ENCODE data around the gene ZP3. TPM values are rescaled to one million over a fixed set of nuclear protein-coding genes. Genes with fewer than 3 reads are reported as not detected.
"Not testable (repeated sequence)": the region's sequence is repeated elsewhere in the genome, so short reads cannot be mapped to it uniquely, and the experiment has no call there.

Gene ZP3
- total RNA-seq, 1 experiment from 2014 or later: 0.99 TPM

DNA sequence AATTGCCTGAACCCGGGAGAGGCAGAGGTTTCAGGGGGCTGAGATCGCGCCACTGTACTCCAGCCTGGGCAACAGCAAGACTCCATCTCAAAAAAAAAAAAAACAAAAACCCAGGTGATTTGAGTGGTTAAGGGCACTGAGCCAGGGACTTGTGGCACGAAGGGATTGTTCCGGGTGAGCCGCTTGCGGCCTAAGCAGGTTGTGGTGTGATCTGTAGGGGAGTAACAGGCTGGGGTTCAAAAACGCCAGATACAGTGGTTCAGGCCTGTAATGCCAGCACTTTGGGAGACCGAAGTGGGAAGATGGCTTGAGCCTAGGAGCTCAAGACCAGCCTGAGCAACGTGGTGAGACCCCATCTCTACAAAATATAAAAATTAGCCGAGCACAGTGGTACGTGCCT lies 19.1 kb downstream of the ZP3 start:
- not testable (repeated sequence) for H3K9me3 ChIP-seq (replicated peaks); H3K27ac ChIP-seq; H3K36me3 ChIP-seq; H3K4me1 ChIP-seq; H3K27me3 ChIP-seq; H3K4me3 ChIP-seq; DNase-seq

DNA sequence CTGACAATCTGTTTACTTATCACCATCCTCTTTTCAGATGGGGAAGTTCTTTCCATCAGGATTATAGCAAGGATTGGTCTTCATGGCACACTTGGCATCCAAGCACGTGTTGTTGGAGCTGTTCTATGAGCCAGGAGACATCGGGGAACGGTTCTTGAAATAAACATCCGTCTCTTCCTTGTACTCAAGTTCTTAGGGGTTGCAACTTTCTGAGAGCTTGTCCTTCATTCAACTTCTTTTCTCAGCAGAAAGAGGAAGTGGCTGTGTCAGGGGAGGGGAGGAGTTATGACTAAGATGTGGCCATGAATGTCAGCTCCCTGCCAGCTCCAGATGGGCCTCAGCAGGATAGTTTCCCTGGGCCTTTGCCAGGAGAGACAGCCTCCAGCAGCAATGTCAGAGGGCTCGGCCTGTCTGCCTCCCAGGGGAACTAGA lies 20.8 kb downstream of the ZP3 start:
- peak in 1 of 2 experiments; percentile 45 for DNase-seq
- not testable (repeated sequence) for H3K27me3 ChIP-seq

DNA sequence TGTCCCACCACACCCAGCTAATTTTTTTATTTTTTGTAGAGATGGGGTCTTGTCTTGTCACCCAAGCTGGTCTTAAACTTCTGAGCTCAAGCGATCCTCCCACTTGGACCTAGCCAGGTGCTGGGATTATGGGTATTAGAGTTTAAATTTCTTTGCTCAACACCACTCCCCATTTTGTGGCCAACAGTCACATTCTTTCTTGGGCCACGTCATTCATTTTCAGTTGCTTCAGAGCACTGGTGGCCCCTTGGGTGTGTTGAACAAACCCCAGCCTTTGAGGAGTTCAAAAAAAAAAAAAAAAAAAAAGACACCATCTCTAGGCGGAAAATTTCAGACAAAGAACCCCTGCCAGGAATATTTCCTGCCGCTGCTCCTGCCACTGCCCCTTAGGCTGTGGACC lies 32.3 kb downstream of the ZP3 start:
- H3K9me3 ChIP-seq (replicated peaks); H3K27me3 ChIP-seq; H3K4me3 ChIP-seq; H3K4me1 ChIP-seq; H3K36me3 ChIP-seq; H3K27ac ChIP-seq; DNase-seq: not testable (repeated sequence)

More for the DNA sequence above, 20.8 kb downstream of the ZP3 start:
- not testable (repeated sequence) for H3K4me3 ChIP-seq; H3K4me1 ChIP-seq; H3K36me3 ChIP-seq; H3K9me3 ChIP-seq (replicated peaks); H3K27ac ChIP-seq

DNA sequence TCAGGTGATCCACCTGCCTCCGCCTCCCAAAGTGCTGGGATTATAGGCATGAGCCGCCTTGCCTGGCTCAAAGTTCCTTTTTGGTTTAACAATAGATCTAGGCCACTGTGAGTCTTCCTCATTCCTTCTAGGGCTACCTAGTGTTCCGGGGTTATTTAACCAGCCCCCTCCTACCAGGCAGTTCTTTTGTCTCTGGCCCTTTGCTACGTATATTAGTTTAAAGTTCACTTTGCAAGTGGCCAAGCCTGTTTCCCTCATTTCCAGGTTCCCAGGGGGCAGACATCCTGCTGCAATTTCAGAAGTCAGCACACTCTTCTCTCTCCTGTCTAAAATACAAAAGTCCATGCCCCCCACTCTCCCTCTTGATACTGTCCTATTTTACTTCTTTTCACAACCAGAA lies 33.8 kb downstream of the ZP3 start:
- not testable (repeated sequence) for H3K4me3 ChIP-seq; H3K9me3 ChIP-seq (replicated peaks); H3K27me3 ChIP-seq; DNase-seq; H3K36me3 ChIP-seq; H3K27ac ChIP-seq; H3K4me1 ChIP-seq

DNA sequence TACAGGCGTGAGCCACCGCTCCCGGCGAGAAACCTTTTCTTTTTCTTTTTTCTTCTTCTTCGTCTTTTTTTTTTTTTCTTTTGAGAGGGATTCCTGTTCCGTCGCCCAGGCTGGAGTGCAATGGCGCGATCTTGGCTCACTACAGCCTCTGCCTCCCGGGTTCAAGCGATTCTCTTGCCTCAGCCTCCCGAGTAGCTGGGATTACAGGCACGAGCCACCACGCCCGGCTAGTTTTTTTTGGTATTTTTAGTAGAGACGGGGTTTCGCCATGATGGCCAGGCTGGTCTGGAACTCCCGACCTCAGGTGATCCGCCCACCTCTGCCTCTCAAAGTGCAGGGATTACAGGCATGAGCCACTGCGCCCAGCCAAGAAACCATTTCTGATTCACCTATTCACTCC lies 36.0 kb downstream of the ZP3 start:
- H3K9me3 ChIP-seq (replicated peaks); H3K4me1 ChIP-seq; DNase-seq; H3K27ac ChIP-seq; H3K4me3 ChIP-seq; H3K36me3 ChIP-seq; H3K27me3 ChIP-seq: not testable (repeated sequence)

DNA sequence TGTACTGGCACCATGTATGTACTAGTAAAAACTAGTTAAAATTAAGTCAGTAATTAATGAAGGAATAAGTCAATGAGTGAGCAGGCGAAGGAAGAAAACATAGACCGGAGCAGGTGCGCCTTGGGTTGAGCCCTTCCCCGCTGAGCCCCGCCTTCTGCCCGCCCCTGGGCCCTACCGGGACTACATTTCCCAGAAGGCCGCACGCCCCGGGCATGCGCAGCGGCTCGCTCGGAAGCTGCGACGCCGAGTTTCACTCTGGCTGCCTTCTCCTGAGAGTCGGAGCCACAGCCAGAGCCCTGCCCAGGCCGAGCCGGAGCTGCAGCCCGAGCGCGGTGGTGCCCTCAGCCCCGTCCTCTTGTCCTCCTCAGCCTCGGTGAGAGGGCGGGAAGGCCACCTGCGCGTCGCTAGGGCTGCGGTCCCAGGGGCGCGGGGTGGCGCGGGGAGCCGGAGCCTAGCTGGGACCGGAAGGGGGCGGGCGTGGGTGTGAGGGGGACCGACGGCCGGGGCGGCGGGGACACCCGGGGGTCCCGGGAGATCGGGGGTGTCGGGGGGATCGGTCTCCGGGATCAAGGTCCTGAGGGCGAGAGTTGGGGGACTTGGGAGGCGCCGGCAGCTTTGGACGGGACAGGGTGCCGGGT lies 36.8 kb downstream of the ZP3 start, which contains the start of gene DTX2:
Gene DTX2, plus strand, starts transcription at position 246 of the 638 bp plus-strand sequence. CDS start 18,801 bp downstream, outside the sequence.
- not testable (repeated sequence) for H3K27ac ChIP-seq; H3K9me3 ChIP-seq (replicated peaks); H3K4me1 ChIP-seq; H3K4me3 ChIP-seq; H3K27me3 ChIP-seq; H3K36me3 ChIP-seq
- peak in 1 of 2 experiments; percentile 22 for DNase-seq

DNA sequence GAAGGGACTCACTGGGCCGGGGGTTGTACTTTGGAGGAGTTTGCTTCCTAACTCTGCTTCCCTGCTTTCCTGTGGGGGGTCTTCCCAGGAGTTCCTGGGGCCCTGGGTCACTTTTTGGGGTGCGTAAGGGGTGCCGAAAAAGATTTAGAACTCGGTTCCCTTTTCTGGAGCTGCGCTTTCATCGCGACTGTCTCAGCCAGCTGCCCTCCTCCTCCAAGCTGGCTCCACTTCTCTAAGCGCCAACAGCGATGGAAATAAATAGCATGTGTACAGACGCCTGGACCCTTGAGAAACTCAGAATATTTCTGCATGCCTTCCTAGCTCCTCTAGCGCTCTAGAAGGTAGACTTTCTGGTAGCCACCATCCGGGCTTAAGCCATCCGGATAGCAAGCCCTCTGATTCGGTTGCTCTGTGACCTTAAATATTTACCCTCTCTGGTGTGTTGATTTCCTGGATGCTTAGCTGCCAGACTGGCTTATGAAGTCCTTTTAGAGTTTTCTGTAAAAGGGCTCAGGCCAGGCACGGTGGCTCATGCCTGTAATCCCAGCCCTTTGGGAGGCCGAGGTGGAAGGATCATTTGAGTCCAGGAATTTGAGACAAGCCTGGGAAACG lies 37.6 kb downstream of the ZP3 start:
- H3K27ac ChIP-seq; H3K4me3 ChIP-seq; H3K27me3 ChIP-seq; H3K36me3 ChIP-seq; H3K4me1 ChIP-seq; DNase-seq; H3K9me3 ChIP-seq (replicated peaks): not testable (repeated sequence)

DNA sequence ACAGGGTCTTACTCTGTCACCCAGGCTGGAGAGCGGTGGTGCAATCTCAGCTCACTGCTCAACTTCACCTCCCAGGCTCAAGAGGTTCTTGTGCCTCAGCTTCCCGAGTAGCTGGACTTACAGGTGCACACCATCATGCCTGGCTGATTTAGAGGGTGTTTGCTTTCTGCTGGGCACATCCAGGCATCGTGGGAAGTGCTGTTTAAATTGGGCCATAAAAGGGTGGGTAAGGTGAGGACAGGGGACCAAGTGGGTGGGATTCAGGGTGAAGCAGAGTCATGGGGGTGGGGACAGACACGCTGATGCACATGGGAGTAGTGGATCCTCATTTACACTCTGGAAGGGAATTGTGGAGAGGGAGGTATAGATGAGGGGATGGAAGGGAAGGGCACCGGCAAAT lies 40.2 kb downstream of the ZP3 start:
- not testable (repeated sequence) for H3K36me3 ChIP-seq; H3K27me3 ChIP-seq; H3K4me3 ChIP-seq; H3K4me1 ChIP-seq; H3K27ac ChIP-seq; H3K9me3 ChIP-seq (replicated peaks); DNase-seq

DNA sequence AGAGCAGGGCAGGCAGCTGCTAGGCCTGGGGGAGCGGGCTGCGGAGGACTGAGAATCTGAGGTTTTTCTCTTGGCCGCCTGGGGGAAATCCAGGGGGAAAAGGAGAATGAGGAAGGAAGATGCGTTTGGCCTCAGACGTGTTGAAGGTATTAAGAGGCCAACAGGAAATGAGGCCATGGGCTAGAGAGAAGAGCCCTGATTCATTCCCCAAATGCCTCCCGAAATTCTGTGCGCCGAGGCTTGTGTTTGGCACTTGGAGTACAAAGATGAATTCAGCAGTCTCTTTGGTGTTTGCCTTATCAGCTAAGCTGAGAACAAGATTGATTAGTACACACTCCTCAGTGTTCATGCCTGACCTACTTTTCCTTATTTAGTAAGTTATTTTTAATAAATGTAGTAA lies 41.2 kb downstream of the ZP3 start:
- DNase-seq; H3K27me3 ChIP-seq; H3K4me3 ChIP-seq; H3K9me3 ChIP-seq (replicated peaks); H3K36me3 ChIP-seq; H3K27ac ChIP-seq; H3K4me1 ChIP-seq: not testable (repeated sequence)

DNA sequence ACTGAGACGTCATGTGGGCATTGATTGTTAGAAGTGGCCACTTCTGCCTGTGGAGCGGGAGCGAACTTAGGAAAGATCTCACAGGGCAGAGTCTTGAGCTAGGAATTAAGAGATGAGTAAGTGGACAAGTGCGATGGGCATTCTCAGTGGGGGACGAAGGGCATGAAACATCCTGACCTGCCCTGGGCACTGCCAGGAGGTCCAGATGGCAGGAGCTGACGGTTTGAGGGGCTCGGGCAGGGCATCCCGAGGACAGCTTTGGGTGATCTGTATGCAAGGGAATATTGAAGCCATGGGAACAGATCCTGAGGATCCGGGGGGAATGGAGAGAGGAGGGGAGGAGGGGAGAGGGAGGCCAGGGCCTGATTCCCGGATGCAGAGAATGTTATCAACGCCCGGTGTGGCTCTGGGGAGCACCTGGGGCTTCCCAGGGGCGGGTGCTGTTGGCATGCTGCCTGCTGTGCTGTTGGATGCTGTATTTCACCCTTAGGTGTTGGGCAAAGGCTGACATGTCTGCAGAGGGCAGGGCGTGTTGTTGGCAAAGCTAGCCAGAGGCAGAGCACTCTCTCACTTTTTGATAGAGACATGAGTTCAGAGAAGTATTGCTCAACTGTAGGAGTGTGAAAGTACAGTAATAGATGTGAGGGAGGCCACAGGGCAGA lies 43.1 kb downstream of the ZP3 start:
- H3K4me3 ChIP-seq; H3K9me3 ChIP-seq (replicated peaks); H3K36me3 ChIP-seq; DNase-seq; H3K4me1 ChIP-seq; H3K27ac ChIP-seq; H3K27me3 ChIP-seq: not testable (repeated sequence)

DNA sequence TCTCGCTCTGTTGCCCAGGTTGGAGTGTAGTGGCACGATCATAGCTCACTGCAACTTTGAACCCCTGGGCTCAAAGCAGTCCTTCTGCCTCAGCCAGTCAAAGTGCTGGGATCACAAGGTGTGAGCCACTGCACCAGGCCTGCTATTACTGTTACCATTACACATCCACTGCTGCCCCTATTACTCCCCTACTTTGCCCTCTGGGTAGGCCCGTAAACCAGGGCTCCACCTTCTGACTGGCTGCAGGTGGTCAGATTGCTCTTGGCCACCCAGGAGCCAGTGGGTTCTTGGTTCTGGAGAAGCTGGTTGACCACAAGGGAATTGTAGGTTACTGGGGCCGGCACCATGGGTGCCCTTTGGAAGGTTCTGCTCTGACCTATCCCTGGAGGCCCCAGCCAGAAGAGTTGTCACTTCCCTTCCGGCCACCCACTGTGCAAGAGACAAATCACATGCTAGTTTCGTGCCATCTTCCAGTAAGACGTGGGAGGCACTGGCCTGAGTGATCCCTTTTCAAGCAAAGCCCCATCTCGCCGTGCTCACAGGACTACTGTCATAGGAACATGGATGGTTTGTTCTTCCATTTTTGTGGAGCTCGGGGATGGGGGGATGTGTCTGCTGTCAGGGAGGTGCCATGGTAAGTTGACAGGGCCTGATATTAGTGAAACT lies 46.9 kb downstream of the ZP3 start:
- H3K4me1 ChIP-seq; H3K27ac ChIP-seq; H3K36me3 ChIP-seq; DNase-seq; H3K27me3 ChIP-seq; H3K4me3 ChIP-seq; H3K9me3 ChIP-seq (replicated peaks): not testable (repeated sequence)

DNA sequence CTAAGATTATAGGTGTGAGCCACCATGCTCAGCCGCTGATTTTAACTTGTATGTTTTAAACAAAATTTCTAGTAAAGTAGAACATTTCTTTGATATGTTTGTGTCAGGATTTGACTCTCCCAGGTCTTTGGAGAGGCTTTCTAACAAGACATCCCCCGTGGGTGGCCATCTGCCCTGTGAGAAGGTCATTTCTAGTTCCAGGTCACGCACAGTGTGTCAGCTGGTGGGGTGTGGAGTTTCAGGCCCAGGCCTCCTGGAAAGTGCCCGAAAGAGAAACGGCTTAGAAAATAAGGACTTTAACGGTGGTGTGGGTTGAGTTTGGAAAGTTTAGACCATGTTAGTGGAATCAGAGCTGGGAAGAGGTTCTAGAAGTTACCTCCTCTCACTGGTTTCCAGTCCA lies 48.3 kb downstream of the ZP3 start:
- not testable (repeated sequence) for DNase-seq; H3K9me3 ChIP-seq (replicated peaks); H3K4me3 ChIP-seq; H3K36me3 ChIP-seq; H3K27me3 ChIP-seq; H3K27ac ChIP-seq; H3K4me1 ChIP-seq

DNA sequence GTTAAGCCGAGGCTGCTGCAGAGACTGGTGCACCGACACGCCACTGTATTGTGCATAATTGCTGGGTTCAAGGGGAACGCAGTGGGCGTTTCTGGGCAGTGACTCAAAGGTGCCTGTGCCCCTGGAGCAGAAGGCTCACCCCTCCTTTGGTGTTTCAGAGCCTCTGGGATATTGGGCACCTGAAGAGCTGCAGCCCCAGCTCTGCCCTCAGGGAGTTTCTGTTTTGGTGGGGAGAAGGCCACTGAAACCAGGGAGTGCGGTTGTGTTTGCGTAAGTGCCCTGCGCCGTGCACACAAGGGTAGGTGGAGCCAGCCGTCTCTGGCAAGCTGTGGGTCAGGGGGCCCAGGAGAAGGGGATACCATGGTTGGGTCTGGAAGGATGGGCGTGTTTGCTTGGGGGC lies 51.5 kb downstream of the ZP3 start:
- not testable (repeated sequence) for H3K27ac ChIP-seq; DNase-seq; H3K4me1 ChIP-seq; H3K4me3 ChIP-seq; H3K9me3 ChIP-seq (replicated peaks); H3K27me3 ChIP-seq; H3K36me3 ChIP-seq

DNA sequence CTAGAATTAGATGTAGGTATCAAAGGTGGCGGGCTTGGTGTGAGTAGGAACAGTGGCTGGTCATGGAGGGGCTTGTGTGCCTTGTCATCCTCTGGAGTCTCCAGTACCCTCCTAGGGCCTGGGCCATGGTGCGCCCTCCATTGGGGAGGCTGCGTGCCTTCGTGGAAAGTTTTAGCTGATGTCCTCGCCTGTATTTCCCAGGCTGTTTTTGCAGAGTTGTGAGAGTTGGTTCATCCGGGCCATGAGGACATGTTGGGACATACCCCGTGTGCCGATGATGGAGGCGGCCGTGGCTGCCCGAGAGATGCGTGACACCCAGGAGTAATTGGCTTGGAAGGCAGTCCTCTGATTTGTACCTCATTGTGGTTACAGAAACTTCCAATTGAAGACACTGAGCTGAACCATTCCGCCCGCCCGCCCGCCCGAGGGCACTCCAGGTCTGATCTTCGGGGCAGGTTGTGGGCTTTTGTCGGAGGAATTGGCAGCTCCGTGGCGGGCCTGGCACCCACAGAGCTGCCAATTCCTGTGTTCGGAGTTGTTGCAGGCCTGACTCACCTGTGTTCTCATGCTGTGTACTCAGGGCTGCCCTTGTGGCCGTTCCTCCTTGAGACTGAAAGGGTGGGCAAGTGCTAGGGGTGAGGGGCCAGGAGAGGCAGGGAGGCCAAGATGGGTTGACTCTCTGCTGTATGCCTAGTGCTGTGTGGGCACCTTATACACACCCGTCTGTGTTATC lies 52.2 kb downstream of the ZP3 start:
- H3K4me1 ChIP-seq; H3K27ac ChIP-seq; H3K9me3 ChIP-seq (replicated peaks); H3K36me3 ChIP-seq; H3K4me3 ChIP-seq; H3K27me3 ChIP-seq; DNase-seq: not testable (repeated sequence)

DNA sequence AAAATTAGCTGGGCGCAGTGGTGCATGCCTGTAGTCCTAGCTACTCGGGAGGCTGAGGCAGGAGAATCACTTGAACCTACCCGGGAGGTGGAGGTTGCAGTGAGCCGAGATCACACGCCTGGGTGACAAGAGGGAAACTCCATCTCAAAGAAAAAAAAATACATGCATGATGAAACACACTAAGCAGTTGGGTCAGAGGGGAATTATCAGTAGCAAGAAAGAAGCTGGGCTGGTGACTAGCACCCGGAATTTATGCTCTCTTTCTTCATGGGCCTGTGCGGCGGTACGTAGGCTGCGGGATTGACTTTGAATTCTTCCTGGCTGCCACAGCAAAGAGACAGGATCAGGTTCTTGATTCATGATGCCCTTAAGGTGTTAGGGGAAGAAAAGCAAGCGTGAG lies 54.9 kb downstream of the ZP3 start:
- not testable (repeated sequence) for DNase-seq

More for the DNA sequence above, 54.9 kb downstream of the ZP3 start:
- not testable (repeated sequence) for H3K9me3 ChIP-seq (replicated peaks); H3K36me3 ChIP-seq; H3K4me3 ChIP-seq; H3K27me3 ChIP-seq; H3K27ac ChIP-seq; H3K4me1 ChIP-seq
